RWPE2 (cell line): Measurements from ENCODE around the gene KIRREL3.
A peak's percentile ranks its signal among the peaks of the same experiment; 100 is the strongest.

Experiments used
- ATAC-seq: fragments of 200-7000 bp; cut with Tn5 transposase; 3 replicates; pipeline ENCODE4 v1.9.1; 2021; ENCODE audit warnings: low read depth
- DNase-seq: peaks from one replicate; pipeline ENCODE4 v3.0.0-alpha.2; 2020; ENCODE audit warnings: low spot score
- H3K27ac ChIP-seq: fragments of 450-650 bp; 2 replicates; pipeline ENCODE4 v1.5.1; 2017; ENCODE audit warnings: mild to moderate bottlenecking; ENCODE audit not compliant: poor library complexity, severe bottlenecking
- H3K27me3 ChIP-seq: fragments of 250-450 bp; sonication (Bioruptor Pico); 2 replicates; pipeline ENCODE4 v1.5.1; 2021; ENCODE audit warnings: mild to moderate bottlenecking, moderate library complexity; ENCODE audit not compliant: insufficient read depth, poor library complexity, severe bottlenecking
- H3K36me3 ChIP-seq: fragments of 250-450 bp; sonication (Bioruptor Pico); 2 replicates; pipeline ENCODE4 v1.5.1; 2020; ENCODE audit warnings: low read depth, mild to moderate bottlenecking, moderate library complexity
- H3K4me1 ChIP-seq: fragments of 250-450 bp; sonication (Bioruptor Pico); 2 replicates; pipeline ENCODE4 v1.5.1; 2021; ENCODE audit warnings: mild to moderate bottlenecking, moderate library complexity; ENCODE audit not compliant: insufficient read depth, poor library complexity, severe bottlenecking
- H3K4me3 ChIP-seq: fragments of 250-450 bp; sonication (Bioruptor Pico); 2 replicates; pipeline ENCODE4 v1.5.1; 2021; ENCODE audit warnings: mild to moderate bottlenecking, moderate library complexity; ENCODE audit not compliant: severe bottlenecking
- H3K9me3 ChIP-seq: fragments of 250-450 bp; sonication (Bioruptor Pico); 2 replicates; pipeline ENCODE4 v1.5.1; 2021; ENCODE audit warnings: mild to moderate bottlenecking, moderate library complexity; ENCODE audit not compliant: severe bottlenecking
- CTCF ChIP-seq: fragments of 450-650 bp; IDR thresholded peaks from one replicate; pipeline ENCODE4 v1.5.1; 2017; ENCODE audit warnings: mild to moderate bottlenecking, moderate library complexity; ENCODE audit not compliant: poor library complexity, severe bottlenecking

Gene KIRREL3

GRCh38 chr11:126929179-126930061 lies 71.2 kb downstream of the KIRREL3 start:
- Histone ChIP-seq H3K4me1 (no peaks in the 10 kb centered on the region), H3K4me3 (no peak overlapping the region), H3K9me3 (no peaks in the 10 kb centered on the region), H3K27me3 (no peaks in the 10 kb centered on the region), H3K36me3 (no peaks in the 10 kb centered on the region), H3K27ac (no peak overlapping the region)
- ATAC-seq: no peak
- DNase-seq: no peak
- TF ChIP-seq CTCF: no peak

- Histone ChIP-seq H3K27ac (no peak overlapping the region), H3K4me3 (no peak overlapping the region), H3K9me3 (no peaks in the 10 kb centered on the region), H3K27me3 (no peaks in the 10 kb centered on the region), H3K36me3 (no peaks in the 10 kb centered on the region), H3K4me1 (no peaks in the 10 kb centered on the region)
- no peak for ATAC-seq
- no peak for TF ChIP-seq CTCF
- no peak for DNase-seq
Observed at GRCh38 chr11:126927623-126928022, 72.9 kb downstream of the KIRREL3 start.

- DNase-seq (no peak), ATAC-seq (0 out of 3 replicates have a peak, but pooled peaks have one; percentile 19)
- Histone ChIP-seq H3K4me3 (no peak overlapping the region), H3K27me3 (no peaks in the 10 kb centered on the region), H3K9me3 (no peaks in the 10 kb centered on the region), H3K4me1 (no peaks in the 10 kb centered on the region), H3K27ac (no peak overlapping the region), H3K36me3 (no peaks in the 10 kb centered on the region)
- TF ChIP-seq CTCF: no peak
Observed at GRCh38 chr11:126926376-126926791, 74.2 kb downstream of the KIRREL3 start.

- no peak overlapping the region for H3K27ac ChIP-seq
- H3K9me3 ChIP-seq: no peaks in the 10 kb centered on the region
- no peaks in the 10 kb centered on the region for H3K27me3 ChIP-seq
- 0 out of 3 replicates have a peak, but pooled peaks have one; percentile 19 for ATAC-seq
- H3K4me1 ChIP-seq: no peaks in the 10 kb centered on the region
- no peak for TF ChIP-seq CTCF
- no peaks in the 10 kb centered on the region for H3K36me3 ChIP-seq
- DNase-seq: no peak
- H3K4me3 ChIP-seq: no peak overlapping the region
Observed at GRCh38 chr11:126925321-126926093, 75.1 kb downstream of the KIRREL3 start.
